Vagina (tissue), 2 donors: ENCODE data around the gene PNPLA3. TPM values are rescaled to one million over a fixed set of nuclear protein-coding genes. Genes with fewer than 3 reads are reported as not detected.

Source experiments
- DNase-seq, 2 donors: peaks; one replicate each; pipeline ENCODE4 v3.0.0-alpha.2; 2017; ENCODE audit errors: extremely low spot score in 2 of 2
- H3K27ac ChIP-seq: fragments of 200-600 bp; sonication (generic); one replicate; pipeline ENCODE4 v1.5.1; 2019
- H3K27me3 ChIP-seq: fragments of 200-600 bp; sonication (generic); one replicate; pipeline ENCODE4 v1.5.1; 2019
- H3K36me3 ChIP-seq, 2 donors: fragments of 200-600 bp; sonication (generic); one replicate each; pipeline ENCODE4 v1.5.1; 2017 to 2019
- H3K4me1 ChIP-seq: fragments of 200-600 bp; sonication (generic); one replicate; pipeline ENCODE4 v1.5.1; 2019
- H3K4me3 ChIP-seq, 2 donors: fragments of 200-600 bp; sonication (generic); 1 replicate in 1 of 2; 2 replicates in 1 of 2; pipeline ENCODE4 v1.5.1; 2016 to 2019
- H3K9me3 ChIP-seq: fragments of 200-600 bp; sonication (generic); one replicate; pipeline ENCODE4 v1.5.1; 2019
- POLR2A ChIP-seq, 2 donors: fragments of 450-650 bp; IDR thresholded peaks; one replicate each; pipeline ENCODE4 v1.6.1; 2017; ENCODE audit warnings: antibody characterized with exemption in 2 of 2, mild to moderate bottlenecking in 2 of 2, moderate library complexity in 2 of 2
- POLR2AphosphoS5 ChIP-seq, 2 donors: sonication (generic); formaldehyde crosslinking; IDR thresholded peaks; one replicate each; pipeline ENCODE4 v1.9.0; 2017; ENCODE audit warnings: antibody characterized with exemption in 2 of 2, mild to moderate bottlenecking in 2 of 2, low read depth in 1 of 2; ENCODE audit not compliant: insufficient read depth in 1 of 2
- intact Hi-C: fragments of 100-400 bp; cut with DNase I; formaldehyde crosslinking; loops from one replicate; pipeline ENCODE4 v1.15.1; 2023
- total RNA-seq: library from RNA; depleted of rRNA; stranded (reverse); fragments of >200 nt; gene quantifications from one replicate; pipeline ENCODE4 v1.2.3, GENCODE V29; 2016
- TF ChIP-seq, protein P1 (sequence below), 3 experiments: fragments of 450-650 bp in 2 of 3; fragments of 200-600 bp in 1 of 3; sonication (generic) in 1 of 3; IDR thresholded peaks; one replicate each; pipeline ENCODE4 v1.5.1; 2017 to 2019; ENCODE audit warnings: antibody characterized with exemption in 3 of 3, mild to moderate bottlenecking in 2 of 3, moderate library complexity in 2 of 3

Gene PNPLA3
- total RNA-seq, 1 donor from 2014 or later = not detected

DNA sequence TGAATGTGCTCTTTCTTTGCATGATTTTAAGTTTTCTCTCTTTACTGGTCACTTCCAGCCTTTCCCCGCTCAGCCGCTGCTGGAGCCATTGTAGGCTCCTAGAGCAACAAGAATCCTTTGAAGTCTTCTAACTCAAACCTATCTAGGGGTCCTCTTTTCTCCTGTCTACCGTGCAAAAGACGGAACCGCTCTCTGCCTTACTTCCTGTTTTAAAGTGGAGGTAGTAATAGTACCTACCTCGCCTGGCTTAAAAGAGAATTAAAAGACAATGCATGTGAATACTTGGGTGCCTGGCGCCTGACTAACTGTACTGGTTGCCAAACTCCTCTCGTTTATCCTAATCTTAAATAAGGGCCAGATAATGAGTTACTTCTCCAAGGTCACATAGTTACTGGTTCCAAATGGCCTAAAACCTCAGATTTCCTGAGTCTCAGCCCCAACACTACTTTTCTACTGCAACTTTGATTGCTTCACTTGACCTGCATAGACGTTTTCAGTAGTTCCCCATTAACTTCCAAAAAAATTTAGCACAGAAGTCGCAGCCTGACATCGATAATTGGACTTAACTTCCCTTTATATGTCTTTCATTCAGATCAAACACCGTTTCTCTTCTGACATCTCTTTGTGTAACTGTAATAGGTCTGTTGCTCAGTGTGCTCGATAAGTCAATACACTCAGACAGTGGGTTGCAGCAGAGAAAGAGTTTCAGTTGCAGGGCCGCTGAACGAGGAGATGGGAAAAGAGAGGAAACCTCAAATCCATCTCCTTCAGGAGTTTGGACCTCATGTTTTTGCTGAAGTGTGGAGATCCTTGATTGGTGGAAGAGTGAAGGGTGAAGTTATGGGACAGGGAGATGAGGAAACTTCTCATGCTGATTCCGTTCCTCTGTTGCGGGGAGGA lies 32.5 kb downstream of the PNPLA3 start:
- TF ChIP-seq, protein P1, sequence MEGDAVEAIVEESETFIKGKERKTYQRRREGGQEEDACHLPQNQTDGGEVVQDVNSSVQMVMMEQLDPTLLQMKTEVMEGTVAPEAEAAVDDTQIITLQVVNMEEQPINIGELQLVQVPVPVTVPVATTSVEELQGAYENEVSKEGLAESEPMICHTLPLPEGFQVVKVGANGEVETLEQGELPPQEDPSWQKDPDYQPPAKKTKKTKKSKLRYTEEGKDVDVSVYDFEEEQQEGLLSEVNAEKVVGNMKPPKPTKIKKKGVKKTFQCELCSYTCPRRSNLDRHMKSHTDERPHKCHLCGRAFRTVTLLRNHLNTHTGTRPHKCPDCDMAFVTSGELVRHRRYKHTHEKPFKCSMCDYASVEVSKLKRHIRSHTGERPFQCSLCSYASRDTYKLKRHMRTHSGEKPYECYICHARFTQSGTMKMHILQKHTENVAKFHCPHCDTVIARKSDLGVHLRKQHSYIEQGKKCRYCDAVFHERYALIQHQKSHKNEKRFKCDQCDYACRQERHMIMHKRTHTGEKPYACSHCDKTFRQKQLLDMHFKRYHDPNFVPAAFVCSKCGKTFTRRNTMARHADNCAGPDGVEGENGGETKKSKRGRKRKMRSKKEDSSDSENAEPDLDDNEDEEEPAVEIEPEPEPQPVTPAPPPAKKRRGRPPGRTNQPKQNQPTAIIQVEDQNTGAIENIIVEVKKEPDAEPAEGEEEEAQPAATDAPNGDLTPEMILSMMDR (IDR thresholded peaks at IDR 0.05) = no peak
- no peak for TF ChIP-seq POLR2A (IDR thresholded peaks at IDR 0.05)
- no peak for TF ChIP-seq POLR2AphosphoS5 (IDR thresholded peaks at IDR 0.05; ENCODE audit: insufficient read depth in 1 of 2, low read depth in 1 of 2)
- Histone ChIP-seq H3K36me3 (no peaks in the 10 kb centered on the region), H3K4me3 (peak overlapping the region; percentile 81 to 96), H3K27ac (peak overlapping the region; percentile 80), H3K9me3 (no peaks in the 10 kb centered on the region), H3K27me3 (no peaks in the 10 kb centered on the region), H3K4me1 (peaks cover 36% of the 10 kb centered on the region)
- intact Hi-C loops = no loop called here
- no peak for DNase-seq

DNA sequence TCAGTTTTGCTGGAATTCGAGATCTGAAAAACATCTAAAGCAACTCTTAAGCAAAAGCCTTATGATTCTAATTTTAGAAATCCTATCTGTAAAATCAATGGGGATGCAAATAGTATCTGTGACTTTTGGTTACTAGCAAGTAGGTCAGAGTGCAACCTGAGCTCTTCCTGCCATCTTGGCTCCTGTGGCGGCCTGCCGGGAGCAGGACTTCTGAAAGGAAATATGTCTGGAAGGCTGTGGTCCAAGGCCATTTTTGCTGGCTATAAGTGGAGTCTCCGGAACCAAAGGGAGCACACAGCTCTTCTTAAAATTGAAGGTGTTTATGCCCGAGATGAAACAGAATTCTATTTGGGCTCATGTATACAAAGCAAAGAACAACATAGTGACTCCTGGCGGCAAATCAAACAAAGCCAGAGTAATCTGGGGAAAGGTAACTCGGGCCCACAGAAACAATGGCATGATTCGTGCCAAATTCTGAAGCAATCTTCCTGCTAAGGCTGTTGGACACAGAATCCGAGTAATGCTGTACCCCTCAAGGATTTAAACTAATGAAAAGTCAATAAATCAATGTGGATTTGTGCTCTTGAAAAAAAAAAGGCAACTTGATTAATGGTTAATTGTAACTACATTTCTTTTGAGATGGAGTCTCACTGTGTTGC lies 33.3 kb downstream of the PNPLA3 start:
- H3K36me3 ChIP-seq = no peaks in the 10 kb centered on the region
- no peaks in the 10 kb centered on the region for H3K27me3 ChIP-seq
- H3K4me1 ChIP-seq = peaks cover 36% of the 10 kb centered on the region
- H3K27ac ChIP-seq = no peak overlapping the region
- H3K4me3 ChIP-seq = peak overlapping the region in 1 of 2 donors; percentile 81
- intact Hi-C loops = no loop called here
- no peak for DNase-seq
- TF ChIP-seq POLR2A (IDR thresholded peaks at IDR 0.05) = no peak
- TF ChIP-seq POLR2AphosphoS5 (IDR thresholded peaks at IDR 0.05; ENCODE audit: insufficient read depth in 1 of 2, low read depth in 1 of 2) = peak in 1 of 2 donors; percentile 11
- no peaks in the 10 kb centered on the region for H3K9me3 ChIP-seq

DNA sequence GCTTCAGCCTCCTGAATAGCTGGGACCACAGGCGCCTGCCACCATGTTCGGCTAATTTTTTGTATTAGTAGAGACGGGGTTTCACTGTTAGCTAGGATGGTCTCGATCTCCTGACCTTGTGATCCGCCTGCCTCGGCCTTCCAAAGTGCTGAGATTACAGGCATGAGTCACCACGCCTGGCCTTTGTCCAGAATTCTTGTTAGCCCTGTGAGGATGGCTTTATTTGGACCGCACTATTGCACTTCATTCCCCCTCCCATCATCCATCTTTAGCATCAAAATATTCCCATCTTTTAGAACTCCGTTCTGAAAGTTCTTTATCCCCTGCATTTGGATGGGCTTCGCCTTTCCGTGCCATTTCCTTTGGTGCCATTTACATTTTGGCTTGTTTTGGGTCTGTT lies 34.3 kb downstream of the PNPLA3 start:
- intact Hi-C loops = no loop called here
- no peak overlapping the region for H3K4me3 ChIP-seq
- H3K4me1 ChIP-seq = peaks cover 36% of the 10 kb centered on the region
- TF ChIP-seq POLR2AphosphoS5 (IDR thresholded peaks at IDR 0.05; ENCODE audit: insufficient read depth in 1 of 2, low read depth in 1 of 2) (no peak), POLR2A (IDR thresholded peaks at IDR 0.05) (no peak)
- TF ChIP-seq, protein P1 (IDR thresholded peaks at IDR 0.05) = no peak
- no peak for DNase-seq
- H3K36me3 ChIP-seq = no peaks in the 10 kb centered on the region
- no peaks in the 10 kb centered on the region for H3K9me3 ChIP-seq
- H3K27ac ChIP-seq = no peak overlapping the region
- H3K27me3 ChIP-seq = no peaks in the 10 kb centered on the region

DNA sequence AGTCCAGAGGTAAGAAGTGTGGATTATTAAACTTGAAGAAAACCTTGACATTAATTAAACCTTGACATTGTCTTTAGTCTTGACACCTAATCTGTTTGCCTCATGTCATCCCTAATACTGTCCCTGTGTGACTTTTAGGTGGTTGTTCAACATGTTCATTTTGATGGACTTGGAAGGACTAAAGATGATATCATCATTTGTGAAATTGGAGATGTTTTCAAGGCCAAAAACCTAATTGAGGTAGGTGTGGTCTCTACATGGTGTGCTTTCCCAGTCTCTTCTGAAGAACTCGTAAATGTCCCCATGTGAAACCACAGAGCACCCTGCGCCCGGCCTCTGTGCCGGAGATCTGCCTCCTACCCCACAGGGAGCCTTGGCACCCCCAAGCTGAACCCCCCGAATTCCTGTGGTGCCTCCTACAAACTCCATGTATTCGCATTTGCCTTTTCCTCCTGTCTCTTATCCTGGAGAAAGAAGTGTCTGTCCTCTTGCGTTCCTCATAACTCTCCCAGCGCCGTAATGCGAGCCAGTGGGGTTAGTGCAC lies 40.8 kb downstream of the PNPLA3 start:
- no peak for DNase-seq
- H3K36me3 ChIP-seq = peaks cover 0 to 59% of the 10 kb centered on the region in 2 donors

DNA sequence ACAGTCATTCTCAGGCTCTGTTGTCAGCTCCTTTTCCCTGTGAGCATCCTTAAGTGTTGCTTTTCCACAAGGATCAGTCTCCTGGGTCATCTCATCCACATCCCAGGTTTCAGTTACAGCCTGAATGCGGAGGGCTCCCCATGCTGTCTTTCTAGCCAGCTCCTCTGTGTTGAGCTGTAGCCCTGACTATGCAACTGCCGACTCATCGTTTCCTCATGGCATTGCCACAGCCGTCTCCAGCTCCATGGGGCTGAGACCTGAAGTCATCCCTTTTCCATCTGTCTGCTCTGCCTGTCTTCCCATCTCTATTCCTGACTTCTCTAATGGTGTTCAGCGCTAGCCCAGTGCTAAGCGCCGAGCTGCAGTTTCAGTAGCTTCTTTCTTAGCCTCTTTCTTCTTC lies 43.5 kb downstream of the PNPLA3 start:
- no peak for DNase-seq
- Histone ChIP-seq H3K27me3 (no peaks in the 10 kb centered on the region), H3K4me1 (no peaks in the 10 kb centered on the region), H3K4me3 (no peak overlapping the region), H3K36me3 (peaks cover 0 to 67% of the 10 kb centered on the region in 2 donors), H3K9me3 (no peaks in the 10 kb centered on the region), H3K27ac (no peak overlapping the region)
- intact Hi-C loops = no loop called here
- TF ChIP-seq POLR2A (IDR thresholded peaks at IDR 0.05) (no peak), POLR2AphosphoS5 (IDR thresholded peaks at IDR 0.05; ENCODE audit: insufficient read depth in 1 of 2, low read depth in 1 of 2) (no peak)
- TF ChIP-seq, protein P1 (IDR thresholded peaks at IDR 0.05) = no peak

More for the DNA sequence above, 40.8 kb downstream of the PNPLA3 start:
- Histone ChIP-seq H3K27ac (no peak overlapping the region), H3K9me3 (no peaks in the 10 kb centered on the region), H3K4me1 (no peaks in the 10 kb centered on the region), H3K4me3 (no peak overlapping the region), H3K27me3 (no peaks in the 10 kb centered on the region)
- intact Hi-C loops = no loop called here
- TF ChIP-seq POLR2AphosphoS5 (IDR thresholded peaks at IDR 0.05; ENCODE audit: insufficient read depth in 1 of 2, low read depth in 1 of 2) (no peak), POLR2A (IDR thresholded peaks at IDR 0.05) (no peak)
- TF ChIP-seq, protein P1 (IDR thresholded peaks at IDR 0.05) = no peak
